ENCODE measurements around the gene RNF181. TPM values are rescaled to one million over a fixed set of nuclear protein-coding genes. Genes with fewer than 3 reads are reported as not detected.

Gene RNF181
- total and polyA plus RNA-seq, 2 of the 13 experiments (the other 11 are each of a cell fraction or from before 2014, with no cell fraction given) = 224 to 578 TPM

DNA sequence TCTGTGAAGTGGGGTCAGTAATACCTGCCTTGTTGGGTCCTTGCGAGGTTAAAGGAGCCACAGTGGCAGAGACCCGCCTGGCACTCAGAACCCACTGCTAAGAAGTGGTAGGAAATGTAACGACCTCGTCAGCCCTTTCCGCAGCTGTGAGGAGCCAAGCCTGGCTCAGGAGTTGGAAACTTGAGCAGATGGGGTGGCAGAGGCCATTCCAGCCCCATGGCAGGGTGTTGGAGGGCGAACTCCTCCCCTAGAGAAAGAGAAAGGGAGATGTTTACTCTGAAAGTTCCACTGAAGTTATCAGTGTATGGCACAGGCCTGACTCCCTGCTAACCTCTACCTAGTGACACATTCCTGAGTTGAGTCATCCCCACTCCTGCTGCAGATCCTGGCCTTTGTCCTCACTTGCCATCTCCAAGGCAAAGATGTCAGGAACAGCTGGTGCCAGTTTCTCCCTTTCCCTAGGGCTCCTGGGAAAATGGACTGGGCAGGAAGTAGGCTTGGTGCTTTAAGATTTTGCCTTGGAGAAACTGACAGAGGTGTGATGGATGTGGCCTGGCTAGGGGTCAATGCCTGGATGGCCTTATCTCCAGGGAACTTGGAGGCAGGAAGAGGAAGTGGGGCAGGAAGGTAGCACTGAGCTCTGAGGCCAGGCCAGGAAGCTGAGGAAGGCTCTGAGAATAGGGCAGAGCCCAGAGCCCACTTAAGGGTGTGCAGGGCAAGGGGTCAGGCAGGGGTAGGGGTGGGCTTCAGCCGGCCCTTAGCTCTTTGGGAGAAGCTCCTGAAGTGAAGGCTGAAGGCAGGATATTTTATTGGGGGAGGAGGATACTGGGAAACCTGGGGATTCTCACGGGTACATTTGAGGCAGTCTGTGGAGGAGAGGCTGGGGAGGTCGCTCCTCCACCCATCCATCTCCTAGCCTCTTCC is 10.4 kb upstream of the RNF181 start (continued):
- TF ChIP-seq, protein P1, sequence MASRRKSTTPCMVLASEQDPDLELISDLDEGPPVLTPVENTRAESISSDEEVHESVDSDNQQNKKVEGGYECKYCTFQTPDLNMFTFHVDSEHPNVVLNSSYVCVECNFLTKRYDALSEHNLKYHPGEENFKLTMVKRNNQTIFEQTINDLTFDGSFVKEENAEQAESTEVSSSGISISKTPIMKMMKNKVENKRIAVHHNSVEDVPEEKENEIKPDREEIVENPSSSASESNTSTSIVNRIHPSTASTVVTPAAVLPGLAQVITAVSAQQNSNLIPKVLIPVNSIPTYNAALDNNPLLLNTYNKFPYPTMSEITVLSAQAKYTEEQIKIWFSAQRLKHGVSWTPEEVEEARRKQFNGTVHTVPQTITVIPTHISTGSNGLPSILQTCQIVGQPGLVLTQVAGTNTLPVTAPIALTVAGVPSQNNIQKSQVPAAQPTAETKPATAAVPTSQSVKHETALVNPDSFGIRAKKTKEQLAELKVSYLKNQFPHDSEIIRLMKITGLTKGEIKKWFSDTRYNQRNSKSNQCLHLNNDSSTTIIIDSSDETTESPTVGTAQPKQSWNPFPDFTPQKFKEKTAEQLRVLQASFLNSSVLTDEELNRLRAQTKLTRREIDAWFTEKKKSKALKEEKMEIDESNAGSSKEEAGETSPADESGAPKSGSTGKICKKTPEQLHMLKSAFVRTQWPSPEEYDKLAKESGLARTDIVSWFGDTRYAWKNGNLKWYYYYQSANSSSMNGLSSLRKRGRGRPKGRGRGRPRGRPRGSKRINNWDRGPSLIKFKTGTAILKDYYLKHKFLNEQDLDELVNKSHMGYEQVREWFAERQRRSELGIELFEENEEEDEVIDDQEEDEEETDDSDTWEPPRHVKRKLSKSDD (CRISPR knock-in tag; IDR thresholded peaks at IDR 0.05; ENCODE audit: low read depth) = no peak
- no peak for TF ChIP-seq ATM (IDR thresholded peaks at IDR 0.05; ENCODE audit: borderline replicate concordance)
- TF ChIP-seq YEATS4 (CRISPR knock-in tag; IDR thresholded peaks at IDR 0.05; ENCODE audit: borderline replicate concordance) = no peak
- TF ChIP-seq, protein P2, sequence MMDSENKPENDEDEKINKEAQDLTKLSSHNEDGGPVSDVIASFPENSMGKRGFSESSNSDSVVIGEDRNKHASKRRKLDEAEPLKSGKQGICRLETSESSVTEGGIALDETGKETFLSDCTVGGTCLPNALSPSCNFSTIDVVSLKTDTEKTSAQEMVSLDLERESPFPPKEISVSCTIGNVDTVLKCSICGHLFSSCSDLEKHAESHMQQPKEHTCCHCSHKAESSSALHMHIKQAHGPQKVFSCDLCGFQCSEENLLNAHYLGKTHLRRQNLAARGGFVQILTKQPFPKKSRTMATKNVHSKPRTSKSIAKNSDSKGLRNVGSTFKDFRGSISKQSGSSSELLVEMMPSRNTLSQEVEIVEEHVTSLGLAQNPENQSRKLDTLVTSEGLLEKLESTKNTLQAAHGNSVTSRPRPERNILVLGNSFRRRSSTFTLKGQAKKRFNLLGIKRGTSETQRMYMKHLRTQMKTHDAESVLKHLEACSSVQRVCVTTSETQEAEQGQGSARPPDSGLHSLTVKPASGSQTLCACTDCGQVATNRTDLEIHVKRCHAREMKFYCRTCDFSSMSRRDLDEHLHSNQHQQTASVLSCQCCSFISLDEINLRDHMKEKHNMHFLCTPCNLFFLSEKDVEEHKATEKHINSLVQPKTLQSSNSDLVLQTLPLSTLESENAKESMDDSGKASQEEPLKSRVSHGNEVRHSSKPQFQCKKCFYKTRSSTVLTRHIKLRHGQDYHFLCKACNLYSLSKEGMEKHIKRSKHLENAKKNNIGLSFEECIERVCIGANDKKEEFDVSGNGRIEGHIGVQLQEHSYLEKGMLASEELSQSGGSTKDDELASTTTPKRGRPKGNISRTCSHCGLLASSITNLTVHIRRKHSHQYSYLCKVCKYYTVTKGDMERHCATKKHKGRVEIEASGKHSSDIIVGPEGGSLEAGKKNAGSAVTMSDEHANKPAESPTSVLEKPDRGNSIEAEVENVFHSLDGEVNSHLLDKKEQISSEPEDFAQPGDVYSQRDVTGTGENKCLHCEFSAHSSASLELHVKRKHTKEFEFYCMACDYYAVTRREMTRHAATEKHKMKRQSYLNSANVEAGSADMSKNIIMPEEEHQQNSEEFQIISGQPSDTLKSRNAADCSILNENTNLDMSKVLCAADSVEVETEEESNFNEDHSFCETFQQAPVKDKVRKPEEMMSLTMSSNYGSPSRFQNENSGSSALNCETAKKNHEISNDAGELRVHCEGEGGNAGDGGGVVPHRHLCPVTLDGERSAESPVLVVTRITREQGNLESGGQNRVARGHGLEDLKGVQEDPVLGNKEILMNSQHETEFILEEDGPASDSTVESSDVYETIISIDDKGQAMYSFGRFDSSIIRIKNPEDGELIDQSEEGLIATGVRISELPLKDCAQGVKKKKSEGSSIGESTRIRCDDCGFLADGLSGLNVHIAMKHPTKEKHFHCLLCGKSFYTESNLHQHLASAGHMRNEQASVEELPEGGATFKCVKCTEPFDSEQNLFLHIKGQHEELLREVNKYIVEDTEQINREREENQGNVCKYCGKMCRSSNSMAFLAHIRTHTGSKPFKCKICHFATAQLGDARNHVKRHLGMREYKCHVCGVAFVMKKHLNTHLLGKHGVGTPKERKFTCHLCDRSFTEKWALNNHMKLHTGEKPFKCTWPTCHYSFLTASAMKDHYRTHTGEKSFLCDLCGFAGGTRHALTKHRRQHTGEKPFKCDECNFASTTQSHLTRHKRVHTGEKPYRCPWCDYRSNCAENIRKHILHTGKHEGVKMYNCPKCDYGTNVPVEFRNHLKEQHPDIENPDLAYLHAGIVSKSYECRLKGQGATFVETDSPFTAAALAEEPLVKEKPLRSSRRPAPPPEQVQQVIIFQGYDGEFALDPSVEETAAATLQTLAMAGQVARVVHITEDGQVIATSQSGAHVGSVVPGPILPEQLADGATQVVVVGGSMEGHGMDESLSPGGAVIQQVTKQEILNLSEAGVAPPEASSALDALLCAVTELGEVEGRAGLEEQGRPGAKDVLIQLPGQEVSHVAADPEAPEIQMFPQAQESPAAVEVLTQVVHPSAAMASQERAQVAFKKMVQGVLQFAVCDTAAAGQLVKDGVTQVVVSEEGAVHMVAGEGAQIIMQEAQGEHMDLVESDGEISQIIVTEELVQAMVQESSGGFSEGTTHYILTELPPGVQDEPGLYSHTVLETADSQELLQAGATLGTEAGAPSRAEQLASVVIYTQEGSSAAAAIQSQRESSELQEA (CRISPR knock-in tag; IDR thresholded peaks at IDR 0.05; ENCODE audit: not compliant biosample characterization) = peak; percentile 41
- peak; percentile 29 for TF ChIP-seq CCDC6 (CRISPR knock-in tag; IDR thresholded peaks at IDR 0.05)
- no peak for TF ChIP-seq PRMT3 (CRISPR knock-in tag; IDR thresholded peaks at IDR 0.05; ENCODE audit: borderline replicate concordance, low read depth)
- TF ChIP-seq ZNF564 (CRISPR knock-in tag; IDR thresholded peaks at IDR 0.05) = 0 out of 2 replicates have a peak, but pooled peaks have one; percentile 7
- TF ChIP-seq, protein P3, sequence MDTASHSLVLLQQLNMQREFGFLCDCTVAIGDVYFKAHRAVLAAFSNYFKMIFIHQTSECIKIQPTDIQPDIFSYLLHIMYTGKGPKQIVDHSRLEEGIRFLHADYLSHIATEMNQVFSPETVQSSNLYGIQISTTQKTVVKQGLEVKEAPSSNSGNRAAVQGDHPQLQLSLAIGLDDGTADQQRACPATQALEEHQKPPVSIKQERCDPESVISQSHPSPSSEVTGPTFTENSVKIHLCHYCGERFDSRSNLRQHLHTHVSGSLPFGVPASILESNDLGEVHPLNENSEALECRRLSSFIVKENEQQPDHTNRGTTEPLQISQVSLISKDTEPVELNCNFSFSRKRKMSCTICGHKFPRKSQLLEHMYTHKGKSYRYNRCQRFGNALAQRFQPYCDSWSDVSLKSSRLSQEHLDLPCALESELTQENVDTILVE (CRISPR knock-in tag; IDR thresholded peaks at IDR 0.05) = peak; percentile 90
- TF ChIP-seq PCBP2 (optimal IDR thresholded peaks at IDR 0.05; ENCODE audit: low read depth, low read length, poor library complexity, severe bottlenecking) = peak; percentile 27
- TF ChIP-seq PITX1 (CRISPR knock-in tag; IDR thresholded peaks at IDR 0.05) = no peak; the same call in 1 of the 2 replicates
- no peak for TF ChIP-seq PLRG1 (conservative IDR thresholded peaks at IDR 0.05)
- TF ChIP-seq CENPT (CRISPR knock-in tag; IDR thresholded peaks at IDR 0.05; ENCODE audit: low read depth) = no peak
- no peak for TF ChIP-seq MLLT10 (CRISPR knock-in tag; IDR thresholded peaks at IDR 0.05)
